Fibroblast of lung (primary cell): ENCODE results near the gene CFLAR. TPM values are rescaled to one million over a fixed set of nuclear protein-coding genes. Genes with fewer than 3 reads are reported as not detected.
A peak's percentile ranks its signal among the peaks of the same experiment; 100 is the strongest.

Source experiments
- DNase-seq, 2 donors: peaks; one replicate each; pipeline versions ENCODE4 v3.0.0 to v3.0.0-alpha.2; 2010; ENCODE audit warnings: low read depth in 2 of 2
- H2AFZ ChIP-seq: 2 replicates; pipeline ENCODE4 v1.5.1; 2012; ENCODE audit warnings: low read length, control low read depth, inconsistent platforms
- H3K27ac ChIP-seq: 2 replicates; pipeline ENCODE4 v1.5.1; 2011; ENCODE audit warnings: low read length, control low read depth; ENCODE audit not compliant: insufficient read depth
- H3K27me3 ChIP-seq: 2 replicates; pipeline ENCODE4 v1.5.1; 2011; ENCODE audit warnings: mild to moderate bottlenecking, low read length; ENCODE audit not compliant: control insufficient read depth, insufficient read depth
- H3K36me3 ChIP-seq: 2 replicates; pipeline ENCODE4 v1.5.1; 2011; ENCODE audit warnings: low read length; ENCODE audit not compliant: control insufficient read depth, insufficient read depth
- H3K4me1 ChIP-seq: 2 replicates; pipeline ENCODE4 v1.5.1; 2011; ENCODE audit warnings: low read length; ENCODE audit not compliant: control insufficient read depth, insufficient read depth; ENCODE audit errors: extremely low read depth
- H3K4me2 ChIP-seq: 2 replicates; pipeline ENCODE4 v1.5.1; 2011; ENCODE audit warnings: low read length, control low read depth; ENCODE audit not compliant: insufficient read depth; ENCODE audit errors: extremely low read depth
- H3K4me3 ChIP-seq, 4 experiments: fragments of 200-600 bp in 1 of 4; sonication (generic) in 1 of 4; replicated peaks in 1 of 4; 2 replicates each; pipeline ENCODE4 v1.5.1; 2011 to 2016; ENCODE audit warnings: low read length in 4 of 4, low read depth in 3 of 4, mild to moderate bottlenecking in 3 of 4, control low read depth in 2 of 4, inconsistent platforms in 1 of 4, mixed read lengths in 1 of 4; ENCODE audit not compliant: insufficient read depth in 1 of 4; ENCODE audit errors: control extremely low read depth in 1 of 4
- H3K79me2 ChIP-seq: 2 replicates; pipeline ENCODE4 v1.5.1; 2012; ENCODE audit warnings: mild to moderate bottlenecking, low read length, inconsistent platforms; ENCODE audit not compliant: control insufficient read depth, insufficient read depth
- H3K9ac ChIP-seq: 2 replicates; pipeline ENCODE4 v1.5.1; 2011; ENCODE audit warnings: mild to moderate bottlenecking, low read length, control low read depth; ENCODE audit not compliant: insufficient read depth
- H3K9me3 ChIP-seq: 2 replicates; pipeline ENCODE4 v1.5.1; 2012; ENCODE audit warnings: low read depth, low read length; ENCODE audit not compliant: control insufficient read depth, insufficient read depth
- H4K20me1 ChIP-seq: 2 replicates; pipeline ENCODE4 v1.5.1; 2011; ENCODE audit warnings: low read length; ENCODE audit not compliant: control insufficient read depth, insufficient read depth; ENCODE audit errors: extremely low read depth
- CTCF ChIP-seq, 2 donors: IDR thresholded peaks in 1 of 2; conservative IDR thresholded peaks in 1 of 2; 1 replicate in 1 of 2; 2 replicates in 1 of 2; pipeline ENCODE4 v1.5.1; 2011 to 2012; ENCODE audit warnings: low read length in 2 of 2, control low read depth in 1 of 2, inconsistent platforms in 1 of 2, low read depth in 1 of 2, mild to moderate bottlenecking in 1 of 2
- EZH2 ChIP-seq: IDR thresholded peaks from 2 replicates; pipeline ENCODE4 v1.5.1; 2012; ENCODE audit warnings: low read length, control low read depth, mild to moderate bottlenecking; ENCODE audit errors: missing control alignments
- polyA plus RNA-seq, 2 donors: library from polyadenylated mRNA; depleted of rRNA in 1 of 2; stranded (reverse) in 1 of 2; unstranded in 1 of 2; fragments of >200 nt; gene quantifications; 2 replicates each; pipeline ENCODE4 v1.2.1, GENCODE V29; 2011 to 2012; ENCODE audit warnings: missing spikeins in 1 of 2
- total RNA-seq: library from RNA; depleted of rRNA; stranded (reverse); fragments of >200 nt; gene quantifications from 2 replicates; pipeline ENCODE4 v1.2.1, GENCODE V29; 2014

The CFLAR gene
- total and polyA plus RNA-seq, 2 donors (not counting 1 experiment from before 2014, with no cell fraction given): 39.3 to 80.4 TPM

GRCh38 chr2:201118961-201119854 is 3.2 kb downstream of the CFLAR start:
- Histone ChIP-seq H3K9me3 (no peaks in the 10 kb centered on the region), H4K20me1 (no peaks in the 10 kb centered on the region), H3K27ac (peak overlapping the region; percentile 95), H3K4me3 (peak overlapping the region; percentile 60 to 79 (median 74)), H2AFZ (no peak overlapping the region), H3K79me2 (peaks cover 61% of the 10 kb centered on the region), H3K9ac (peak overlapping the region; percentile 61), H3K27me3 (no peaks in the 10 kb centered on the region), H3K36me3 (no peaks in the 10 kb centered on the region), H3K4me1 (peaks cover 2% of the 10 kb centered on the region), H3K4me2 (peak overlapping the region; percentile 98)
- TF ChIP-seq CTCF (conservative IDR thresholded peaks at IDR 0.05 in 1 of 2, IDR thresholded peaks at IDR 0.05 in 1 of 2; ENCODE audit: low read depth in 1 of 2, low read length in 2 of 2) (no peak), EZH2 (no peak)
- peak; percentile 52 to 72 for DNase-seq

- Histone ChIP-seq H4K20me1 (no peaks in the 10 kb centered on the region), H3K36me3 (no peaks in the 10 kb centered on the region), H2AFZ (no peak overlapping the region), H3K27me3 (no peaks in the 10 kb centered on the region), H3K27ac (no peak overlapping the region), H3K9me3 (no peaks in the 10 kb centered on the region), H3K4me2 (no peak overlapping the region), H3K4me1 (peaks cover 15% of the 10 kb centered on the region), H3K4me3 (no peak overlapping the region), H3K79me2 (peaks cover 87% of the 10 kb centered on the region), H3K9ac (no peak overlapping the region)
- no peak for DNase-seq
- TF ChIP-seq CTCF (conservative IDR thresholded peaks at IDR 0.05 in 1 of 2, IDR thresholded peaks at IDR 0.05 in 1 of 2; ENCODE audit: low read depth in 1 of 2, low read length in 2 of 2) (no peak), EZH2 (no peak)
Observed at GRCh38 chr2:201122276-201122675, 6.3 kb downstream of the CFLAR start.

GRCh38 chr2:201126308-201127151 is 10.6 kb downstream of the CFLAR start:
- H3K9ac ChIP-seq: no peak overlapping the region
- H3K4me2 ChIP-seq: peak overlapping the region; percentile 66
- H2AFZ ChIP-seq: no peak overlapping the region
- no peaks in the 10 kb centered on the region for H3K27me3 ChIP-seq
- DNase-seq: peak; percentile 36 to 65
- H3K4me3 ChIP-seq: peak overlapping the region in 2 of 4 experiments; percentile 4 to 29
- H3K9me3 ChIP-seq: no peaks in the 10 kb centered on the region
- H3K27ac ChIP-seq: peak overlapping the region; percentile 70
- H3K4me1 ChIP-seq: peaks cover 30% of the 10 kb centered on the region
- H4K20me1 ChIP-seq: no peaks in the 10 kb centered on the region
- TF ChIP-seq CTCF (conservative IDR thresholded peaks at IDR 0.05 in 1 of 2, IDR thresholded peaks at IDR 0.05 in 1 of 2; ENCODE audit: low read depth in 1 of 2, low read length in 2 of 2) (no peak), EZH2 (no peak)
- peaks cover 70% of the 10 kb centered on the region for H3K79me2 ChIP-seq
- no peaks in the 10 kb centered on the region for H3K36me3 ChIP-seq
